Spleen (tissue), 7 donors: ENCODE results near the gene NAT10.

Source experiments
- POLR2A ChIP-seq, 3 donors: fragments of 450-650 bp; IDR thresholded peaks; one replicate each; pipeline ENCODE4 v1.5.1; 2017; ENCODE audit warnings: antibody characterized with exemption in 3 of 3, mild to moderate bottlenecking in 1 of 3
- POLR2AphosphoS5 ChIP-seq, 3 donors: sonication (generic); formaldehyde crosslinking; IDR thresholded peaks; one replicate each; pipeline ENCODE4 v1.5.1; 2017; ENCODE audit warnings: antibody characterized with exemption in 3 of 3
- TF ChIP-seq, protein P1 (sequence below), 11 experiments: fragments of 200-600 bp in 7 of 11; fragments of 450-650 bp in 4 of 11; sonication (generic) in 4 of 11; IDR thresholded peaks in 8 of 11; conservative IDR thresholded peaks in 3 of 11; 1 replicate in 7 of 11; 2 replicates in 4 of 11; pipeline versions ENCODE4 v1.4.0 to v1.8.0; 2016 to 2021; ENCODE audit warnings: antibody characterized with exemption in 11 of 11, inconsistent platforms in 4 of 11, mild to moderate bottlenecking in 1 of 11
- donor health status: DM: no; HTN: no; CAD: no; lungs with moderate emphysema.
- donor health status: DM: no; HTN: no; CAD: no.
- donor health status: DM: no; HTN: no; CAD: no.

- TF ChIP-seq POLR2AphosphoS5 (IDR thresholded peaks at IDR 0.05) (no peak), POLR2A (IDR thresholded peaks at IDR 0.05) (no peak)
- TF ChIP-seq, protein P1, sequence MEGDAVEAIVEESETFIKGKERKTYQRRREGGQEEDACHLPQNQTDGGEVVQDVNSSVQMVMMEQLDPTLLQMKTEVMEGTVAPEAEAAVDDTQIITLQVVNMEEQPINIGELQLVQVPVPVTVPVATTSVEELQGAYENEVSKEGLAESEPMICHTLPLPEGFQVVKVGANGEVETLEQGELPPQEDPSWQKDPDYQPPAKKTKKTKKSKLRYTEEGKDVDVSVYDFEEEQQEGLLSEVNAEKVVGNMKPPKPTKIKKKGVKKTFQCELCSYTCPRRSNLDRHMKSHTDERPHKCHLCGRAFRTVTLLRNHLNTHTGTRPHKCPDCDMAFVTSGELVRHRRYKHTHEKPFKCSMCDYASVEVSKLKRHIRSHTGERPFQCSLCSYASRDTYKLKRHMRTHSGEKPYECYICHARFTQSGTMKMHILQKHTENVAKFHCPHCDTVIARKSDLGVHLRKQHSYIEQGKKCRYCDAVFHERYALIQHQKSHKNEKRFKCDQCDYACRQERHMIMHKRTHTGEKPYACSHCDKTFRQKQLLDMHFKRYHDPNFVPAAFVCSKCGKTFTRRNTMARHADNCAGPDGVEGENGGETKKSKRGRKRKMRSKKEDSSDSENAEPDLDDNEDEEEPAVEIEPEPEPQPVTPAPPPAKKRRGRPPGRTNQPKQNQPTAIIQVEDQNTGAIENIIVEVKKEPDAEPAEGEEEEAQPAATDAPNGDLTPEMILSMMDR (IDR thresholded peaks at IDR 0.05 in 8 of 11, conservative IDR thresholded peaks at IDR 0.05 in 3 of 11): no peak
These were observed 31.0 kb upstream of the NAT10 start for GRCh38 chr11:34074391-34074790.
